Measurements from ENCODE around the gene AFG1L. TPM values are rescaled to one million over a fixed set of nuclear protein-coding genes. Genes with fewer than 3 reads are reported as not detected.
A peak's percentile ranks its signal among the peaks of the same experiment; 100 is the strongest.
"Not testable (repeated sequence)": the region's sequence is repeated elsewhere in the genome, so short reads cannot be mapped to it uniquely, and the experiment has no call there.

AFG1L gene
- 1 to 10 TPM; 2.6 to 6.8 (median 4.5) TPM for polyA plus RNA-seq (ENCODE audit: low read depth in 6 of 6)

DNA sequence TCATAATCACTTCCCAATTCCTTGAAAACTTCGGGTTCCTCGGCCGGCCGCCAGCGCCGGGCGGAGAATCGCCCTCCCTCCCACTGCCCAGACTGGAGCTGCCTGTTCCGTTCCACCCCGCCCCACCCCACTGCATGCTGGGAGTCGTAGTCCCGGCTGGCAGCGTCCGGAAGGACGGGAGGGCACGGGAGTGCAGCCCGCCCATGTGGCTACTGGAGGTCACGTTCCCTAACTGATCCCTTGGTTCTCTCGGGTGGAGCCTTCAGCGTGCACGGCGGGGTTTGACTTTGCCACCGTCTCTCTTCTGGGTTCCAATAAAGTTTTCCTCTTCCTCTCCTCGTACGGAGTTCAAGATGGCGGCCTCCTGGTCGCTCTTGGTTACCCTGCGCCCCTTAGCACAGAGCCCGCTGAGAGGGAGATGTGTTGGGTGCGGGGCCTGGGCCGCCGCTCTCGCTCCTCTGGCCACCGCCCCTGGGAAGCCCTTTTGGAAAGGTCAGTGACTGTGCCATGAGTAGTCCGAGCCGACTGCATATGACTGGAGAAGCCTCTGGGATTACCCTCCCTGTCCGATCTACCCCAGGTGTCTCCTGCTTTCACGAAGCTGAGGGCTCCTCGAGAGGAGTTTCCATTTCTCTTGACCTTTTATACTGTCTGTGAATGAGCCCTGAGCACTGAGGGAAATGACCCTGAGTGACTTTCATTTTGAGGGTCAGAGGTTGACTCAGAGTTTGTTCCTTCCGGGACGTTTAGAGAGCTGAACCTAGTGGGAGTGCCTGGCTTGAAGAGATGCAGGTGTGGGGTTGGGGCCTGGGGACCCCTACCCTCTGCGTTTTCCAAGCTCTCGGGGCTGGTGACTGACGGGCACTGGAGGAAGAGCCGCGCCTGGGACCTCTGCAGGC lies at the start of gene AFG1L:
Gene AFG1L, plus strand, starts transcription at position 328 of the 899 bp plus-strand sequence. Its CDS starts 26 bp downstream, at position 354.
- Mint-ChIP-seq H3K4me1 (peaks cover 22 to 37% (median 24%) of the 10 kb centered on the region in 3 donors), H3K36me3 (no peaks in the 10 kb centered on the region), H3K9me3 (no peaks in the 10 kb centered on the region), H3K27ac (peak within 1 kb of the TSS; percentile 99 to 100 (median 99)), H3K4me3 (peak within 1 kb of the TSS; percentile 94 to 99 (median 98)), H3K27me3 (no peaks in the 10 kb centered on the region)
- ATAC-seq (ENCODE audit: low read depth in 2 of 2), result peak; percentile 89
- peak; percentile 89 for DNase-seq

- not testable (repeated sequence) for ATAC-seq (ENCODE audit: low read depth in 2 of 2); H3K27me3 Mint-ChIP-seq; DNase-seq; H3K27ac Mint-ChIP-seq
- Mint-ChIP-seq H3K4me1 (peaks cover 22 to 79% (median 50%) of the 10 kb centered on the region in 3 donors), H3K4me3 (peak overlapping the region in 1 of 8 donors; percentile 39), H3K36me3 (peaks cover 11 to 18% of the 10 kb centered on the region in 2 donors), H3K9me3 (peaks cover 0 to 19% (median 6%) of the 10 kb centered on the region in 7 donors)
These were observed 49.8 kb upstream of the AFG1L start for GRCh38 chr6:108245095-108245494.

DNA sequence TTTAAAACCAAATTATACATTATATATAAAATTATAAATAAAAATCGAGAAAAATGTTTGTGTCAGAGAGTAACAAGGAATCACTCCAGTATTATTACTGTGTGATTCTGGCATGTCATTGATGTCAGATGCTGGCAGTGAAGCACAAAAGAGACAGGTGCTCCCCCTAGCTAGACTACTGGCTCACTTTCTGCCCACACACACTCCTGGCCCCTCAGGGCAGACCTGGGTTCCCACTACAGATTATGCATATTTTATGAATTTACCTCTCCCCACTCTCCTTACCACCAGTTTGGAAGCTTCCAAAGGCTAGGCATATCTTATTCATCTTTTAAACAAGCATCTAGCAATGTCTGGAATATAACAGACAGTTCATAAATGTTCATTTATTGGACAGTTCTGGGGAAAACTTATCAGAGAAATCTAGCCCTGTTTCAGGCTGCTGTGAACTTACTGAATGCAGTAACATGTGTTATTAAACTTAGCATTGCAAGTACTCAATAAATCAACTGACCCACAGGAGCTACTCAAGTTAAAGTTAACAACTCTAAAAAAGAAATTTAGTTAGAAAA lies 46.8 kb upstream of the AFG1L start:
- H3K4me3 Mint-ChIP-seq, result peak overlapping the region in 2 of 8 donors; percentile 6 to 32
- ATAC-seq (ENCODE audit: low read depth in 2 of 2), result no peak
- DNase-seq, result no peak
- H3K27me3 Mint-ChIP-seq, result no peaks in the 10 kb centered on the region
- peaks cover 7 to 14% of the 10 kb centered on the region in 2 donors for H3K36me3 Mint-ChIP-seq
- peaks cover 0 to 6% (median 0%) of the 10 kb centered on the region in 7 donors for H3K9me3 Mint-ChIP-seq
- H3K27ac Mint-ChIP-seq, result peak overlapping the region in 4 of 6 donors; percentile 2 to 66 (median 37)
- peaks cover 36 to 79% (median 62%) of the 10 kb centered on the region in 3 donors for H3K4me1 Mint-ChIP-seq

DNA sequence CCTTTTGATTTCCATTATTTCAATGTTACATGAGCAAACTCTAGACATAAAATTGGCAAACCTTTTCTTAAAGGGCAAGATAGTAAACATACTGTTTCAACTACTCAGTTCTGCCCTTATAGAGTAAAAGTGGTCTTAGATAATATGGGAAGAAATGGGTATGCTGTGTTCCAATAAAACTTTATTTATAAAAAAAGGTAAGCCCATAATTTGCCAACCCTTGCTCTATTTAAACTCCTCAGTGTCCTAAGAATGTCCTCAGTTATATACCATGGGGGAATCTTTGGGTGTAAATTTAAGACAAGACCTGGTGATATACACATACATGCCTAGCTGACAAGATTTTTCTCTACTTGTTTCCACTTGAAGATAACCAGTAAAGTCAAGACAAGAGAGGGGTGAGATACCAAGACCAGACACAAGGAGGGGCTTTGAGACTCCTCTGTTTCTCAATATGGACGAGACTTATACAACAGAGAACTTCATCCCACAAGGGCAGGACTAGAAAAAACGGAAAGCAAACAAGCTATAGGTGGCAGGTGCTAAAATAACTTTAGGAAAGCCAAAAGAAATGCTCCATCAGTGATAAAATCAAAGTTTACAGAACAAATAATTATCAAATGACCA lies 44.5 kb upstream of the AFG1L start:
- Mint-ChIP-seq H3K27me3 (no peaks in the 10 kb centered on the region), H3K4me3 (peak overlapping the region in 1 of 8 donors; percentile 34), H3K27ac (peak overlapping the region in 2 of 6 donors; percentile 0 to 19), H3K9me3 (peaks cover 0 to 5% (median 0%) of the 10 kb centered on the region in 7 donors), H3K4me1 (peaks cover 49 to 88% (median 83%) of the 10 kb centered on the region in 3 donors), H3K36me3 (peaks cover 12 to 14% of the 10 kb centered on the region in 2 donors)
- peak in 1 of 2 donors; percentile 39 for ATAC-seq (ENCODE audit: low read depth in 2 of 2)
- no peak for DNase-seq

DNA sequence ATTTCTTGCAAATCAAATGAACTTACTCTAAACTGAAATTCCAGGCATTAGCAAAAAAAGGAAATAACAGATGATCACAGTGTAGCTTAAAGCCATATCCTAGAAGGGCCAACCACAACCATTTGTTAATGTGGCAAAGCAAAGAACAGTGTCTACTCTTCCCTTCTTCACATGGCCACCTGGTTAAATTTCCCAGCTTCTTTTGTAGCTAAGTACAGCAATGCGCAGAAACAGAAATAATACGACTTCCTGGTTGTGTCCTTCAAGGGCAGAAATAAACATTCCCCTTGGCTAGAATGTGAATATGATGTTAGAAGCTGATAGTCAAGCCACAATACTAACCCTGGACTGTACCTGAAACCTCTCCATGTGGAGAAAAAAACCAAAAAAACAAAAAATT lies 43.6 kb upstream of the AFG1L start:
- Mint-ChIP-seq H3K9me3 (no peaks in the 10 kb centered on the region), H3K36me3 (peaks cover 12 to 14% of the 10 kb centered on the region in 2 donors), H3K4me1 (peaks cover 50 to 91% (median 79%) of the 10 kb centered on the region in 3 donors), H3K4me3 (peak overlapping the region in 2 of 8 donors; percentile 47 to 49), H3K27me3 (no peaks in the 10 kb centered on the region), H3K27ac (peak overlapping the region in 3 of 6 donors; percentile 0 to 63 (median 47))
- ATAC-seq (ENCODE audit: low read depth in 2 of 2), result no peak
- no peak for DNase-seq

- ATAC-seq (ENCODE audit: low read depth in 2 of 2) (no peak), DNase-seq (no peak)
- Mint-ChIP-seq H3K9me3 (no peaks in the 10 kb centered on the region), H3K4me1 (peaks cover 56 to 92% (median 80%) of the 10 kb centered on the region in 3 donors), H3K27me3 (no peaks in the 10 kb centered on the region), H3K27ac (peak overlapping the region in 1 of 6 donors; percentile 87), H3K36me3 (peaks cover 14 to 17% of the 10 kb centered on the region in 2 donors), H3K4me3 (peak overlapping the region in 1 of 8 donors; percentile 31)
These were observed 42.8 kb upstream of the AFG1L start for GRCh38 chr6:108252055-108252454.

DNA sequence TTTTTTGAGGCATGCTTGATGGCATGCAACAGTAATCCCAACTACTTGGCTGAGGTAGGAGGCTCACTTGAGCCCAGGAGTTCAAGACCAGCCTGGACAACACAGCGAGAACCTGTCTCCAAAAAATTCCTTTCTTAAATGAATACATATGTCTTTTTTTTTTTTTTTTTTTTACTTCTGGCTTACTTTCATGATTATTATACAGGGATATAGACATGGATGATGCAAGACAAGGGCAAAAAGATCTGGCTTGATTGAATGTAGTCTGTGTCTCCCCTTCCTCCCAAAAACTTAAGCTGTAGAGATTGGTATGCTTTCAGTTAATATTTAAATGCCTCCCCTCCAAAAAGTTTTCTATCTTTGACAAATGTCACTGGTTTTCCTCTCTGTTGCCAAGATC lies 41.6 kb upstream of the AFG1L start:
- Mint-ChIP-seq H3K36me3 (peaks cover 14 to 17% of the 10 kb centered on the region in 2 donors), H3K9me3 (no peaks in the 10 kb centered on the region), H3K27ac (peak overlapping the region in 1 of 6 donors; percentile 77), H3K4me3 (peak overlapping the region in 1 of 8 donors; percentile 1), H3K4me1 (peaks cover 48 to 92% (median 69%) of the 10 kb centered on the region in 3 donors), H3K27me3 (no peaks in the 10 kb centered on the region)
- DNase-seq (no peak), ATAC-seq (ENCODE audit: low read depth in 2 of 2) (no peak)

- no peaks in the 10 kb centered on the region for H3K9me3 Mint-ChIP-seq
- ATAC-seq (ENCODE audit: low read depth in 2 of 2) (no peak), DNase-seq (no peak)
- H3K27ac Mint-ChIP-seq, result peak overlapping the region in 3 of 6 donors; percentile 6 to 62 (median 30)
- peak overlapping the region in 4 of 8 donors; percentile 8 to 62 (median 50) for H3K4me3 Mint-ChIP-seq
- H3K36me3 Mint-ChIP-seq, result peaks cover 14 to 17% of the 10 kb centered on the region in 2 donors
- H3K27me3 Mint-ChIP-seq, result no peaks in the 10 kb centered on the region
- peaks cover 46 to 96% (median 63%) of the 10 kb centered on the region in 3 donors for H3K4me1 Mint-ChIP-seq
These were observed 40.1 kb upstream of the AFG1L start for GRCh38 chr6:108254433-108255410.

DNA sequence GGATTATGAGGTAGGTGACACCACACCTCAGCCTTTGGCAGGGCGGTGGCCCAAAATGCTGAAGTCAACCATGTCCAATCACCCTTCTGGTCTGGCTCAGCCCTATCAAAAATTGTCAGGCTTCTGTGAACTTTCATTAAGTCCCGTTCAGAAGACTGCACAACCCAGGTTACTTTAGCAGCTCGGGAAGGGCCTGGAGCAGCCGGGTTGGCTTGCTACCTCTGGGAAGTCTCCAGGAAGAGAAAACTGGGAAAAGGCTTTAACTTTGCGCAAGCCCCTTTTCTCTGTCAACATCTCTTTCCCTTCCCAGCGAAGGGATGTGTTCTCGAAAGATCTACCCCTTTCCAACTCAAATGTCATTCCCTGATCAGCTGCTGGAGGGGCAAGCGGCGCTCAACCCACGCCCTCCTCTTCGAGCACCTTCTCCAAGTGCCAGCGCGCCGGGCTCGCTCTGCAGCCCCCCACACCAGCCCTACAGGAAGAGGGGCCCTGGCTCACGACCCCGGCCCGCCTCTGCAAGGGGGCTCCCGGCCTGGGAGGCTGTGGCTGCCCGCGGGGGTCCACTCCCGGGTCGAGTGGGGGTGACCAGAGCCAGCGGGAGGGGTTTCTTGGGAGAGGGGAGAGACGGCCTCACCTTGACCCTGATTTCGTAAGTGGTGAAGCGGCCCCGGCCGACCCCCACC lies 34.6 kb upstream of the AFG1L start:
- Mint-ChIP-seq H3K27me3 (no peaks in the 10 kb centered on the region), H3K4me1 (peaks cover 10 to 55% (median 14%) of the 10 kb centered on the region in 3 donors), H3K27ac (peak overlapping the region; percentile 89 to 98 (median 96)), H3K36me3 (peaks cover 0 to 5% of the 10 kb centered on the region in 2 donors), H3K4me3 (peak overlapping the region; percentile 85 to 99 (median 96)), H3K9me3 (no peaks in the 10 kb centered on the region)
- peak; percentile 30 for ATAC-seq (ENCODE audit: low read depth in 2 of 2)
- DNase-seq, result peak; percentile 72

DNA sequence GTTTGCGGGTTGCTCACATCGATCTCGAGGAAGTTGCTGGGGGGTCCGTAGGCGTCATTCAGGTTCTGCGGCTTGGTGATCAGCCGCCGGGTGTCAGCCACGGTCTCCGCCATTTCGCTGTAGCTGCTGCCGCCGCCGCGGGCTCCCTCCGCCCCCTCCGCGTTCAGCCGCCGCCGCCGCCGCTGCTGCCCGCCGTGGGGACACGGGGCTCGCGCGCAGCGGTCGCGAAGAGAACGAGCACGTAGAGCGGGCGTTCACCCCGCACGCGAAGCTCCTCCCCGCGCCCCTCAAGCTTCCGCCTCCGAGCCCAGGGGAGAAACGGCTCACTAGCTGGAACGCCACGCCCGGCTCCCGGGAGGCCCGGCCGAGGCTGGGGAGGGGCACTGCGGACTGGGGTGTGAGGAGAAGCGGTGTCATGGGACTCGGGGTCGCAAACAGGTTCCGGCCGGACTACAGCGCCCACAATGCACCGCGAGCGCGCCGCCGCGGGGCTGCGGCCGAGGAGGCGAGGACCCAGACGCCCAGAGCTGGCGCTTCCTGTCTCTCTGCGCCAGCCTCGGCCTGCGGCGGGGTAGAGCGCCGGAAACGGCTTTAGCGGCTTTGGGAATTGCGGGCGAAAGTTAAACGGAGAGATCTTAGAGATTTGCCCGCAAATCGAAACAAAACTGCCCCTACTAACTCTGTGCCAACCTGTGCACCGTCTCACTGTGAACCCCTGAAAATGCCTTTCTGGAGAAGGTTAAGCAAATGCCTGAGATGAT lies 33.9 kb upstream of the AFG1L start, which contains the start of gene SNX3:
Gene SNX3, minus strand, starts transcription at position 232 of the 761 bp plus-strand sequence. Its CDS starts 119 bp downstream, at position 113.
- no peaks in the 10 kb centered on the region for H3K9me3 Mint-ChIP-seq
- no peaks in the 10 kb centered on the region for H3K27me3 Mint-ChIP-seq
- ATAC-seq (ENCODE audit: low read depth in 2 of 2) (peak; percentile 82 to 84), DNase-seq (peak; percentile 99)
- peaks cover 0 to 5% of the 10 kb centered on the region in 2 donors for H3K36me3 Mint-ChIP-seq
- peak within 1 kb of the TSS; percentile 85 to 99 (median 96) for H3K4me3 Mint-ChIP-seq
- peak within 1 kb of the TSS; percentile 93 to 98 (median 96) for H3K27ac Mint-ChIP-seq
- peaks cover 8 to 48% (median 14%) of the 10 kb centered on the region in 3 donors for H3K4me1 Mint-ChIP-seq

DNA sequence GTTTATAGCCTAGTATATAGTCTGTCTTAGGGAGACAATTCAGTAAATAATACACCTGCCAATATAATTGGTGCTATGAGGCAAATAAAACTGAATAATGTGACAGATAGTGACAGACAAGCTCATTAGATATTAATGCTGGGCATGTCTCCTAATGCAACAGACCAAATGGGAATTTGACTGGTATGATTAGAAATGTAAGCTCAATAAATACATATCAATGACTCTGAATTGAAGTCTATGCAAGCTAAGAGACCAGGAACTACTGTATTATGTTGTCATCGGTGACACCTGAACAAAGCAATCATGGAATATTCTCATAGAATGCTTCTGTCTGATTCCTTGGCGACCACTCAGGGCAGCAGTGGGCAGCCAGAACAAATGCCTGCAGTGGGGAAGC lies 31.5 kb upstream of the AFG1L start:
- no peaks in the 10 kb centered on the region for H3K9me3 Mint-ChIP-seq
- H3K36me3 Mint-ChIP-seq, result no peaks in the 10 kb centered on the region
- H3K4me1 Mint-ChIP-seq, result peaks cover 0 to 27% (median 5%) of the 10 kb centered on the region in 3 donors
- H3K27me3 Mint-ChIP-seq, result peaks cover 0 to 4% (median 0%) of the 10 kb centered on the region in 3 donors
- peak overlapping the region in 1 of 8 donors; percentile 76 for H3K4me3 Mint-ChIP-seq
- DNase-seq, result no peak
- no peak overlapping the region for H3K27ac Mint-ChIP-seq
- ATAC-seq (ENCODE audit: low read depth in 2 of 2), result no peak
